ENCODE results near the gene RBMX2. TPM values are rescaled to one million over a fixed set of nuclear protein-coding genes. Genes with fewer than 3 reads are reported as not detected.

RBMX2 gene
- polyA plus RNA-seq, 4 donors: 29.5 to 38.5 (median 33.3) TPM

- DNase-seq (ENCODE audit: low read depth in 4 of 4, low spot score in 3 of 4): no peak
These were observed 43.0 kb downstream of the RBMX2 start for GRCh38 chrX:130444641-130445336.

GRCh38 chrX:130446974-130447373, 45.2 kb downstream of the RBMX2 start:
- no peak for DNase-seq (ENCODE audit: low read depth in 4 of 4, low spot score in 3 of 4)

Other genes with a start within 250 kb of the RBMX2 start
- 10 to 100 TPM; 22.7 to 96.4 (median 80.2) TPM for gene AIFM1, start 236.1 kb upstream of the RBMX2 start, polyA plus RNA-seq (ENCODE audit: insufficient read length in 4 of 4)
- gene RAB33A, start 230.0 kb upstream of the RBMX2 start, polyA plus RNA-seq (ENCODE audit: insufficient read length in 4 of 4): 1 to 10 TPM in 1 of 4 donors, under 1 TPM in 3; 0.47 to 1.0 (median 0.59) TPM
- gene ZNF280C, start 133.1 kb upstream of the RBMX2 start, polyA plus RNA-seq (ENCODE audit: insufficient read length in 4 of 4): 1 to 10 TPM; 6.3 to 7.7 (median 6.6) TPM
- gene SLC25A14, start 62.1 kb upstream of the RBMX2 start, polyA plus RNA-seq (ENCODE audit: insufficient read length in 4 of 4): 10 to 100 TPM; 17.6 to 32.1 (median 24.4) TPM
- not detected for gene GPR119, start 16.3 kb upstream of the RBMX2 start, polyA plus RNA-seq (ENCODE audit: insufficient read length in 4 of 4)